ENCODE results near the gene ZNF592.

The ZNF592 gene

DNA sequence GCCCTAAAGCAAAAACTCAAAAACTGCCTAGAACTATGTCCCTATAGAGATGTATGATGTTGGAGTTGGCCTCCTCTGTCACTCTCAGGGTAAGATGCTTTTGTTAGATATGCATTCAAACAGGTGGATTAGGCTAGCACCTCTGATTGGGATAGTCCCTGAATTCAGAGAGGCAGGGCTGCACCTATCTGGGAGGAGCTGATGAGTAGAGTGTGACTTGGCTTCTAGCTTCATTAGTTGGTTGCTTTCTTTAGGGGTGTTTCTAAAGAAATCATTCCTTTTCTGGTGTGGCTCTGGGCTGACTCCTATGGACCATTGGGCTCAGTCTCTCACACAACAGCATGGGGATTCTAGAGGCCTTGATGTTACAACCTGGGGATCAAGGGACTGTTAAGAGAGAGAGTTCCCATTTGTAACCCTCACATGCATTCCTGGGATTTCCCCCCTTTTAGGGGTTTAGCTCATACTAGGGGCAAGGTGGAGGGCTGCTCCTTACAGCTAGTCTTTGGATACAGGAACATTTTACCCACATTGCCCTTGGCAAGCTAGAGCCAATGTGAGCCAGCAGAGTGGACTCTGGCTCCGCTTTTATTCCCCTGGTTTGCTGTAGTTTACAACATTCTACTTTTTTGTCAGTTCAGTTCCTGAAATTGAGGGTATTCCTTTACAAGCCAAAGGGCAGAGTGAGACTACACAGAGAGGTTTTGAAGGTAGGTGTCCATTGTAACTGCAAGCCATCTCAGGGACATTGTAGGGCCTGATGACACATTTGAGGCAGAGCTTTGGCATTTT is 7.5 kb downstream of the ZNF592 start:
- Histone ChIP-seq H3K27ac (ENCODE audit: low read depth, low read length, poor library complexity, severe bottlenecking) (no peak overlapping the region), H2AFZ (ENCODE audit: low read length) (no peak overlapping the region), H3K9me3 (ENCODE audit: low read length) (no peaks in the 10 kb centered on the region), H3K9ac (ENCODE audit: low read length) (no peak overlapping the region), H3K4me1 (ENCODE audit: insufficient read depth, low read length, severe bottlenecking) (peaks cover 24% of the 10 kb centered on the region), H3K79me2 (ENCODE audit: insufficient read depth, low read length) (peaks cover 100% of the 10 kb centered on the region), H3K9me2 (ENCODE audit: low read depth, low read length) (no peaks in the 10 kb centered on the region), H4K20me1 (ENCODE audit: insufficient read depth, low read length) (no peaks in the 10 kb centered on the region), H3K4me2 (ENCODE audit: low read length) (no peak overlapping the region), H3F3A (ENCODE audit: insufficient read depth, low read length) (no peaks in the 10 kb centered on the region), H3K4me3 (ENCODE audit: low read depth, low read length, poor library complexity, severe bottlenecking) (no peak overlapping the region), H3K36me3 (ENCODE audit: insufficient read depth, low read length) (peaks cover 6% of the 10 kb centered on the region; the same call in 1 of the 2 replicates), H3K27me3 (ENCODE audit: insufficient read depth, low read length) (no peaks in the 10 kb centered on the region)
- TF ChIP-seq EZH2 (IDR thresholded peaks at IDR 0.05; ENCODE audit: borderline replicate concordance, low read length), result no peak
- TF ChIP-seq CTCF (IDR thresholded peaks at IDR 0.05; ENCODE audit: low read length), result no peak

DNA sequence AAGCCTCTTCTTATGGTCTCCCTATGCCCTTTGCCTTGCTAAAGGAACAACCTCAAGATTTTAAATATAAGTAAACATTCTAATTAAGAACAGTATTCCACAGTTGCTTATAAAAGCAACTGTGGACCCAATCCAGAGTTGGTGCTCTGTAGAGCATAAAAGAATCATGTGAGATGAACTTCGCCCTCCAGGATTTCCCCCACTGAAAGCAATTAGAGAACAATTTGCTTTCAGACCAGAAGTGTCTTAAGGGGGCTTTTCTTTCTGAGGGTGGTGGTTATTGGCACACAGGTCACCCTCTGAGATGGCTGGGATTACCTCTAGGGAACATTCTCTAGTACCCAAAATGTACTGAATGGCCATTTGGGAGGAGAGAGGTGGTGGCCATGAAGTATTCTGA is 10.6 kb downstream of the ZNF592 start:
- Histone ChIP-seq H3K9ac (ENCODE audit: low read length) (no peak overlapping the region), H3K27me3 (ENCODE audit: insufficient read depth, low read length) (no peaks in the 10 kb centered on the region), H3K4me2 (ENCODE audit: low read length) (no peak overlapping the region), H3K4me1 (ENCODE audit: insufficient read depth, low read length, severe bottlenecking) (peaks cover 27% of the 10 kb centered on the region), H3K27ac (ENCODE audit: low read depth, low read length, poor library complexity, severe bottlenecking) (no peak overlapping the region), H4K20me1 (ENCODE audit: insufficient read depth, low read length) (no peaks in the 10 kb centered on the region), H3K36me3 (ENCODE audit: insufficient read depth, low read length) (peaks cover 2% of the 10 kb centered on the region; the same call in 1 of the 2 replicates), H3F3A (ENCODE audit: insufficient read depth, low read length) (no peaks in the 10 kb centered on the region), H3K4me3 (ENCODE audit: low read depth, low read length, poor library complexity, severe bottlenecking) (no peak overlapping the region), H2AFZ (ENCODE audit: low read length) (no peak overlapping the region), H3K9me2 (ENCODE audit: low read depth, low read length) (no peaks in the 10 kb centered on the region), H3K79me2 (ENCODE audit: insufficient read depth, low read length) (peaks cover 100% of the 10 kb centered on the region), H3K9me3 (ENCODE audit: low read length) (no peaks in the 10 kb centered on the region)
- no peak for TF ChIP-seq EZH2 (IDR thresholded peaks at IDR 0.05; ENCODE audit: borderline replicate concordance, low read length)
- no peak for TF ChIP-seq CTCF (IDR thresholded peaks at IDR 0.05; ENCODE audit: low read length)

- no peaks in the 10 kb centered on the region for H3K9me2 ChIP-seq (ENCODE audit: low read depth, low read length)
- no peak overlapping the region for H3K9ac ChIP-seq (ENCODE audit: low read length)
- TF ChIP-seq CTCF (IDR thresholded peaks at IDR 0.05; ENCODE audit: low read length), result no peak
- TF ChIP-seq EZH2 (IDR thresholded peaks at IDR 0.05; ENCODE audit: borderline replicate concordance, low read length), result no peak
- H3K4me1 ChIP-seq (ENCODE audit: insufficient read depth, low read length, severe bottlenecking), result peaks cover 27% of the 10 kb centered on the region
- H3K27me3 ChIP-seq (ENCODE audit: insufficient read depth, low read length), result no peaks in the 10 kb centered on the region
- peak overlapping the region; percentile 18; the same call in 1 of the 2 replicates for H3K4me2 ChIP-seq (ENCODE audit: low read length)
- H3K9me3 ChIP-seq (ENCODE audit: low read length), result no peaks in the 10 kb centered on the region
- H3K4me3 ChIP-seq (ENCODE audit: low read depth, low read length, poor library complexity, severe bottlenecking), result no peak overlapping the region
- H3K79me2 ChIP-seq (ENCODE audit: insufficient read depth, low read length), result peaks cover 100% of the 10 kb centered on the region
- no peaks in the 10 kb centered on the region for H4K20me1 ChIP-seq (ENCODE audit: insufficient read depth, low read length)
- H3K36me3 ChIP-seq (ENCODE audit: insufficient read depth, low read length), result peaks cover 9% of the 10 kb centered on the region; the same call in 1 of the 2 replicates
- peak overlapping the region; percentile 15 for H3K27ac ChIP-seq (ENCODE audit: low read depth, low read length, poor library complexity, severe bottlenecking)
- no peak overlapping the region for H2AFZ ChIP-seq (ENCODE audit: low read length)
- H3F3A ChIP-seq (ENCODE audit: insufficient read depth, low read length), result no peaks in the 10 kb centered on the region
These were observed 11.8 kb downstream of the ZNF592 start for GRCh38 chr15:84760219-84760618.

Measured in OCI-LY1 (cell line).